IPS-15b (cell line): Measurements from ENCODE around the gene LMOD2.
A peak's percentile ranks its signal among the peaks of the same experiment; 100 is the strongest.

Experiments
- H3K27me3 ChIP-seq: one replicate; pipeline ENCODE4 v1.6.1; 2013; ENCODE audit warnings: low read length; ENCODE audit not compliant: control insufficient read depth, insufficient read depth
- H3K36me3 ChIP-seq: one replicate; pipeline ENCODE4 v1.6.1; 2013; ENCODE audit warnings: low read length; ENCODE audit not compliant: control insufficient read depth, insufficient read depth
- H3K4me1 ChIP-seq: one replicate; pipeline ENCODE4 v1.6.1; 2013; ENCODE audit warnings: mild to moderate bottlenecking, low read length; ENCODE audit not compliant: control insufficient read depth, insufficient read depth
- H3K4me3 ChIP-seq: one replicate; pipeline ENCODE4 v1.5.1; 2013; ENCODE audit warnings: low read depth, low read length
- H3K9ac ChIP-seq: one replicate; pipeline ENCODE4 v1.6.1; 2013; ENCODE audit warnings: low read depth, mild to moderate bottlenecking, low read length
- H3K9me3 ChIP-seq: one replicate; pipeline ENCODE4 v1.6.1; 2013; ENCODE audit warnings: mild to moderate bottlenecking, low read length; ENCODE audit not compliant: control insufficient read depth, insufficient read depth

The LMOD2 gene

GRCh38 chr7:123643495-123644441, 11.9 kb upstream of the LMOD2 start:
- peaks cover 18% of the 10 kb centered on the region for H3K4me1 ChIP-seq
- H3K9ac ChIP-seq, result no peak overlapping the region
- peak overlapping the region; percentile 10 for H3K4me3 ChIP-seq
- H3K27me3 ChIP-seq, result no peaks in the 10 kb centered on the region
- no peaks in the 10 kb centered on the region for H3K9me3 ChIP-seq
- H3K36me3 ChIP-seq, result no peaks in the 10 kb centered on the region

- H3K4me3 ChIP-seq, result no peak overlapping the region
- peaks cover 18% of the 10 kb centered on the region for H3K4me1 ChIP-seq
- no peaks in the 10 kb centered on the region for H3K36me3 ChIP-seq
- H3K9me3 ChIP-seq, result no peaks in the 10 kb centered on the region
- no peak overlapping the region for H3K9ac ChIP-seq
- H3K27me3 ChIP-seq, result no peaks in the 10 kb centered on the region
Measured at GRCh38 chr7:123645516-123645915, 10.2 kb upstream of the LMOD2 start.

GRCh38 chr7:123647106-123647730, 8.4 kb upstream of the LMOD2 start:
- Histone ChIP-seq H3K9me3 (no peaks in the 10 kb centered on the region), H3K4me1 (peaks cover 18% of the 10 kb centered on the region), H3K9ac (no peak overlapping the region), H3K27me3 (no peaks in the 10 kb centered on the region), H3K4me3 (no peak overlapping the region), H3K36me3 (no peaks in the 10 kb centered on the region)

- Histone ChIP-seq H3K36me3 (no peaks in the 10 kb centered on the region), H3K4me3 (no peak overlapping the region), H3K9me3 (no peaks in the 10 kb centered on the region), H3K4me1 (peaks cover 7% of the 10 kb centered on the region), H3K27me3 (no peaks in the 10 kb centered on the region), H3K9ac (no peak overlapping the region)
Measured at GRCh38 chr7:123649964-123650363, 5.7 kb upstream of the LMOD2 start.

DNA sequence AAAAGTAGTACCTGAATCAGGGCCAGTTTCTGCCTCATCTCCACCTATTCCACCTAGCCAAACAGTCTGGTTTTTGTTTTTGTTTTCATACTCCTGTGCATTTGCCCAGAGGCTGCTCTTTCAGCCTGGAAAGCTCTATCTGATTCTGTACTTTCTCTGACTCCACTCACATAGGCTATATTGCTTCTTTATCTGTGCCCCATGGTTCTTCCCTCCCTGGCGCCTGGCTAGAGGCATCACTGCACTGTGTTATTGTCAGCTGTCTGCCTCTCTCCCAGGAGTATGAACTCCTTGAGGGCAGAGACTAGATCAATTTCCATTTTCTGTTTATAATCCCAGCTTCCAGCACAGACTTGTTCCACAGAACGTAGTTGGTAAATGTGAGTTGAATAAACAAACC, 5.1 kb upstream of the LMOD2 start:
- Histone ChIP-seq H3K9me3 (no peaks in the 10 kb centered on the region), H3K4me1 (peaks cover 6% of the 10 kb centered on the region), H3K9ac (no peak overlapping the region), H3K4me3 (no peak overlapping the region), H3K27me3 (no peaks in the 10 kb centered on the region), H3K36me3 (no peaks in the 10 kb centered on the region)

DNA sequence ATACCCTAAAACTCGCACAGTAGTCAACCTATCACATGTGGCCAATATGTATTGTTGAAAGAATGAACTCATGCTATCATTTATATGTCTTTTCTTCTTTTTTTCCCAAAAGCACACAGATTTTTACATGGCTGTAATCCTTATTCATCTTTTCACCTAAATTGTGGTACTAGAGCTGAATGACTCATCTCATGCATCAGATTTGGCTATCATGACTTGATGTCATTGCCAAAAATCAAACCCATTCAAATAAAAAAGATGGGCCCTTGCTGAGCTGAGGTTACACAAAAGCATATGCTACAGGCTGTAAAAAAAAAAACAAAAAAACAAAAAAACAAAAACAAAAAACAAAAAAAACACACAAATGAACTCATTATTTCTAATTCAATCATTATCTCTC, 3.3 kb upstream of the LMOD2 start:
- Histone ChIP-seq H3K4me1 (no peaks in the 10 kb centered on the region), H3K9me3 (no peaks in the 10 kb centered on the region), H3K27me3 (no peaks in the 10 kb centered on the region), H3K4me3 (no peak overlapping the region), H3K36me3 (no peaks in the 10 kb centered on the region), H3K9ac (no peak overlapping the region)

DNA sequence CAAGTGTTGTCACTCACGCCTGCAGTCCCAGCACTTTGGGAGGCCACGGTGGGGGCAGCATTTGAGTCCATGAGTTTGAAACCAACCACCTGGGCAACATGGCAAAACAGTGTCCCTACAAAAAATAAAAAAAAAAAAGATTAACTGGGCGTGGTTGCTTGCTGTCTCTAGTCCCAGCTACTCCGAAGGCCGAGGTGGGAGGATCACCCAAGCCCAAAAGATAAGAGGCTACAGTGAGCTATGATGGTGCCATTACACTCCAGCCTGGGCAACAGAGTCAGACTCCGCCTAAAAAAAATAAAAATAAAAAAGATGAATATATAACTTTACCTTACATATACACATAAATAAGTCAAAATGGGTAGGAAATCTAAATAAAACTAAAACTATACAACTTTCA, 2.5 kb upstream of the LMOD2 start:
- Histone ChIP-seq H3K36me3 (no peaks in the 10 kb centered on the region), H3K4me3 (no peak overlapping the region), H3K9ac (no peak overlapping the region), H3K9me3 (no peaks in the 10 kb centered on the region), H3K4me1 (no peaks in the 10 kb centered on the region), H3K27me3 (no peaks in the 10 kb centered on the region)

- Histone ChIP-seq H3K4me1 (no peaks in the 10 kb centered on the region), H3K27me3 (no peaks in the 10 kb centered on the region), H3K9me3 (no peaks in the 10 kb centered on the region), H3K4me3 (no peak overlapping the region), H3K9ac (no peak overlapping the region), H3K36me3 (no peaks in the 10 kb centered on the region)
Measured at GRCh38 chr7:123656544-123657303, 1.1 kb downstream of the LMOD2 start.

DNA sequence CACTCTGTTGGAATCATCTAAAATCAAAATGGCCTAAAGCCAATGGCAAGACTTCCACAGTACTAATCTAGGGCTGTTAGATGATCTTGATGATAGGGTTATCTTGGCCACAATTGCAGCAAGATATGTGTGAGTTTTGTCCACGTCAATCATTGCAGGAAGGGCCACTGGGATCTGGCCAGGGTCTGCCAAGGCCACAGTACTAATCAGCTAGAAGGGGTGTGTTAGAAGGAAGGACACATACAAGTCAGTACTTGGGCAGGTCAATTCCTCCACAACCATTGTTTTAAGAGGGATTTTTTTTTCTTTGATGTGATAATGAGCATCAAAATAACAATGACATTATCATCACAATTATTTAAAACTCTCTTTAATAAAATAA, 1.6 kb downstream of the LMOD2 start:
- H3K9me3 ChIP-seq, result no peaks in the 10 kb centered on the region
- no peaks in the 10 kb centered on the region for H3K36me3 ChIP-seq
- no peak overlapping the region for H3K9ac ChIP-seq
- H3K4me3 ChIP-seq, result no peak overlapping the region
- H3K4me1 ChIP-seq, result no peaks in the 10 kb centered on the region
- no peaks in the 10 kb centered on the region for H3K27me3 ChIP-seq

GRCh38 chr7:123658023-123658422, 2.4 kb downstream of the LMOD2 start:
- H3K27me3 ChIP-seq, result no peaks in the 10 kb centered on the region
- H3K36me3 ChIP-seq, result no peaks in the 10 kb centered on the region
- no peak overlapping the region for H3K4me3 ChIP-seq
- H3K4me1 ChIP-seq, result peaks cover 2% of the 10 kb centered on the region
- H3K9me3 ChIP-seq, result no peaks in the 10 kb centered on the region
- H3K9ac ChIP-seq, result no peak overlapping the region

DNA sequence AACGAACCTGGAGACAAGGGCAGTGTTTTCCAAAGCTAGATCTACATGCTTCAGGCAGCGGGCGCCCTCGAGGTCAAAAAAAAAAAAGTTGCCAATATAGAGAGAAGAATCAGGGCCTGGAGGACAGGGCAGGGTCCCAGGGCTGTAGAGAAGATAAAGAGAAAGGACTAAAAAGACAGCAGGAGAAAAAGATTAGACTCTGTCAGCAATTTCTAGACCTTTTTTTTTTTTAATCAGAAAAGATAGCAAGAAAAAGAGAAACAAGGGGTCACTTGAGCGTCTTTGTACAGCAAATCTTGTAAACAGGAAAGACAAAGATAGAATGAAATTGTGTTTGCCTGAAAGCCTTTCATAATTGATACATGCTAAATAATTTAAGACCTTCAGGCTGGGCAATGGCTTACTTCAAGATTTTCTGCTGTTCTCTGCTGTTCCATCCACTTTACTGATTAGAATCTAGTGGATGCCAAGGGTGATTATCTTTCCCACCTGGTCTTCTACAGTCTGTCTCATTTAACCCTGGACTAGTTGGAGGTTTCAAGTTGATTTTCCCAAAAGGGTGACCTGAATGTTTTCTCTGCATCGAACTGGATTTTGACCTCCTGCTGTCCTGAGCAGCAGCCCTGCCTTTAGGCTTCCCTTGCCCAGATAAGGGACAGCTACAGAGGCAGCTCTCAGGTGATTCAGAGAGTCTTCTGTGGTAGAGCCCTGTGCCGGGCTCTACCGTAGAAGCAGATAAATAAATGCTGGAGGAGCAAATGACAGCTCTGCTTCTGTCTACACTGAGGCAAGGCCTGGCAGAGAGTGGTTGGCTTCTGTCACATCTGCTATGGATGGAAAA, 5.1 kb downstream of the LMOD2 start:
- Histone ChIP-seq H3K9ac (no peak overlapping the region), H3K9me3 (no peaks in the 10 kb centered on the region), H3K27me3 (no peaks in the 10 kb centered on the region), H3K36me3 (no peaks in the 10 kb centered on the region), H3K4me3 (no peak overlapping the region), H3K4me1 (peaks cover 3% of the 10 kb centered on the region)
